ENCODE data around the gene SLC12A1. TPM values are rescaled to one million over a fixed set of nuclear protein-coding genes. Genes with fewer than 3 reads are reported as not detected.

The SLC12A1 gene
- total RNA-seq, 4 donors from 2014 or later, result not detected

DNA sequence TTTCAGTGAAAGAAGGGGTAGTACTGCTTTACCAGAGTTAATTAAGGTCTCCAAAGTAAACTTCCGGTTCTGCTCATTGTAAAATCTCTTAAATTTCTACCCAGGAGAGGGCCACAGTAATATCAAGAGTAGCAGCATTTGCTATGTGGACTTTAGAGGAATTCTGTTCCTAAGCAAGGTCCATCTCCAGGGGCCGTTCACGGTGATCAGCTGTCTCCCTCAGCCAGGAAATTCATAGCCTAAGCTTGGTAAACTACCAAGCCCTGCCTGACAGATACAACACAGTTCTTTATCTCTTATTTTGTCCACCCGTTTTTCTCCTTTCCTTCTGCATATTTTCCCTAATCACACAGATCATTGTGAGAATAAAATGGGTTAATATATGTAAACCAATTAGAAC lies 127.4 kb downstream of the SLC12A1 start:
- intact Hi-C loops (cut with DNase I; ENCODE audit: low total_unique reads) (loop anchor here (5.0 to 10.0 kb wide), 2 partner anchors 619 to 824 kb away; partner anchors contain the start of genes COPS2 and SEMA6D), in situ Hi-C loops (cut with MboI; ENCODE audit: low sequenced_read_pairs in 4 of 4) (no loop called here)
- TF ChIP-seq, protein P1, sequence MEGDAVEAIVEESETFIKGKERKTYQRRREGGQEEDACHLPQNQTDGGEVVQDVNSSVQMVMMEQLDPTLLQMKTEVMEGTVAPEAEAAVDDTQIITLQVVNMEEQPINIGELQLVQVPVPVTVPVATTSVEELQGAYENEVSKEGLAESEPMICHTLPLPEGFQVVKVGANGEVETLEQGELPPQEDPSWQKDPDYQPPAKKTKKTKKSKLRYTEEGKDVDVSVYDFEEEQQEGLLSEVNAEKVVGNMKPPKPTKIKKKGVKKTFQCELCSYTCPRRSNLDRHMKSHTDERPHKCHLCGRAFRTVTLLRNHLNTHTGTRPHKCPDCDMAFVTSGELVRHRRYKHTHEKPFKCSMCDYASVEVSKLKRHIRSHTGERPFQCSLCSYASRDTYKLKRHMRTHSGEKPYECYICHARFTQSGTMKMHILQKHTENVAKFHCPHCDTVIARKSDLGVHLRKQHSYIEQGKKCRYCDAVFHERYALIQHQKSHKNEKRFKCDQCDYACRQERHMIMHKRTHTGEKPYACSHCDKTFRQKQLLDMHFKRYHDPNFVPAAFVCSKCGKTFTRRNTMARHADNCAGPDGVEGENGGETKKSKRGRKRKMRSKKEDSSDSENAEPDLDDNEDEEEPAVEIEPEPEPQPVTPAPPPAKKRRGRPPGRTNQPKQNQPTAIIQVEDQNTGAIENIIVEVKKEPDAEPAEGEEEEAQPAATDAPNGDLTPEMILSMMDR (IDR thresholded peaks at IDR 0.05 in 4 of 5, conservative IDR thresholded peaks at IDR 0.05 in 1 of 5), result no peak
- TF ChIP-seq POLR2A (IDR thresholded peaks at IDR 0.05), result no peak
- Histone ChIP-seq H3K27ac (no peak overlapping the region), H3K27me3 (no peaks in the 10 kb centered on the region), H3K36me3 (peaks cover 0 to 31% of the 10 kb centered on the region in 2 donors), H3K4me1 (peaks cover 16 to 17% of the 10 kb centered on the region in 2 donors), H3K9me3 (no peaks in the 10 kb centered on the region), H3K4me3 (no peak overlapping the region)
- ATAC-seq (no peak), DNase-seq (no peak)

DNA sequence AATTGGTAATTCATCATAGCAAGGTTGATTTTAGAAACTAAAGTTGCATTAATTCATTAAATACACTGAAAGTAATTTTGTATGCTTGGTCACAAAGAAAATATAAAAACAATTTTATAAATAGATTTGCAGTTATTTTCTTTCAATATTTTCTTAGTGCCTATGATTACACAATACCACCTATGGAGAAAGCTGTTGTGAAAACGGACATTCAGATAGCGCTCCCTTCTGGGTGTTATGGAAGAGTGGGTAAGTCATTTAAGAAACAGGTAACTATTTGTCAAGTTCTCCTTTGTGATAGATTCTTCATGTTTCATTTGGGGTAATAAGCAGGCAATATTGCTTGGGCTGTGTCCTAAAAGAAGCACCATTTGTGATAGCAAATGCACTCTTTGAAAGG lies 128.2 kb downstream of the SLC12A1 start:
- peaks cover 16 to 17% of the 10 kb centered on the region in 2 donors for H3K4me1 ChIP-seq
- intact Hi-C loops (cut with DNase I; ENCODE audit: low total_unique reads) (loop anchor here (5.0 to 10.0 kb wide), 2 partner anchors 619 to 823 kb away; partner anchors contain the start of genes COPS2 and SEMA6D), in situ Hi-C loops (cut with MboI; ENCODE audit: low sequenced_read_pairs in 4 of 4) (no loop called here)
- DNase-seq, result no peak
- no peak overlapping the region for H3K27ac ChIP-seq
- no peaks in the 10 kb centered on the region for H3K9me3 ChIP-seq
- no peaks in the 10 kb centered on the region for H3K27me3 ChIP-seq
- ATAC-seq, result no peak
- TF ChIP-seq POLR2A (IDR thresholded peaks at IDR 0.05), result no peak
- TF ChIP-seq, protein P1 (IDR thresholded peaks at IDR 0.05 in 4 of 5, conservative IDR thresholded peaks at IDR 0.05 in 1 of 5), result no peak
- H3K4me3 ChIP-seq, result no peak overlapping the region
- peaks cover 0 to 32% of the 10 kb centered on the region in 2 donors for H3K36me3 ChIP-seq

DNA sequence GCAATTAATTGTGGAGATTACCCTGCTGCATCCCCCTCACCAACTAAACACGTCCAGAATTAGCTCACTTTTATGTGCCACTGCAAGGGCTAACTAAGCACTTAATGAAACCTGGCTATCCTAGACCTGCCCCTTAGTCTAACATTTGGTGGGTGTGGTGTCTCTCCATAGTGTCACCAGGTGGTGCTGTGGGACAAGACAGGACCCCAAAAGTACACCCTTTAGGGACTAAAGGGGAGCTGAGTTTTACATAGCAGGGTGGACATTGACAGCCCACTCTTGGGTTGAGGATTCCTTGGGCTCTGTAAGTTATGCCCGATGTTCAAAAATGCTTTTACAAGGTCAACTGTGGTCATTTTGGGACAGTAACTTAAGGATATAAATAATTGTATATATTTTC lies 130.8 kb downstream of the SLC12A1 start:
- H3K27ac ChIP-seq, result no peak overlapping the region

DNA sequence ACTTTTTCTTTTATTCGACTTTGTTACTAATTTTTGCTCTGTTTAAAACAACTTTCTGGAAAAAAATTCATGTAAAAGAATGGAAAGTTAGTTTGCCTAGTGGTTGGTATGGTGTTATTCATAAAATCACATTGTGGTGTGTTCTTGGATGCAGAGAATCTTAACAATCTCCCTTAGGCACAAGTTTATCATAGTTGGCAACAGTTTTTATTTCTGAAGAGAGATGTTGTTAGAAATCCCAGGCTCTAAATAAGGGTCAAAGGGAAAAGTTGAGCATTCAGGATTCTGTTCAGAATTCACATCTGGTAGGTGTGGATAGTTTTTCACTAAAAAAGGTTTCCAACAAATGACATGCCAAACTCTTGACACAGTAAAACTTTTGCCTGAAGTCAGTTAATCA lies 131.5 kb downstream of the SLC12A1 start:
- Histone ChIP-seq H3K4me1 (peaks cover under 1% of the 10 kb centered on the region in 2 donors), H3K27me3 (no peaks in the 10 kb centered on the region), H3K36me3 (peaks cover 0 to 64% of the 10 kb centered on the region in 2 donors), H3K27ac (no peak overlapping the region), H3K4me3 (no peak overlapping the region), H3K9me3 (no peaks in the 10 kb centered on the region)
- in situ Hi-C loops (cut with MboI; ENCODE audit: low sequenced_read_pairs in 4 of 4), result no loop called here
- ATAC-seq (no peak), DNase-seq (no peak)
- intact Hi-C loops (cut with DNase I; ENCODE audit: low total_unique reads), result loop anchor here (10.0 kb wide), 1 partner anchor 623 kb away; the partner anchor contains the start of gene SEMA6D
- TF ChIP-seq, protein P1 (IDR thresholded peaks at IDR 0.05 in 4 of 5, conservative IDR thresholded peaks at IDR 0.05 in 1 of 5), result no peak
- no peak for TF ChIP-seq POLR2A (IDR thresholded peaks at IDR 0.05)

More for the DNA sequence above, 130.8 kb downstream of the SLC12A1 start:
- H3K36me3 ChIP-seq, result peaks cover 0 to 58% of the 10 kb centered on the region in 2 donors
- DNase-seq (no peak), ATAC-seq (no peak)
- H3K27me3 ChIP-seq, result no peaks in the 10 kb centered on the region
- no peak for TF ChIP-seq POLR2A (IDR thresholded peaks at IDR 0.05)
- TF ChIP-seq, protein P1 (IDR thresholded peaks at IDR 0.05 in 4 of 5, conservative IDR thresholded peaks at IDR 0.05 in 1 of 5), result no peak
- H3K4me3 ChIP-seq, result no peak overlapping the region
- intact Hi-C loops (cut with DNase I; ENCODE audit: low total_unique reads), result loop anchor here (10.0 kb wide), 1 partner anchor 622 kb away; the partner anchor contains the start of gene SEMA6D
- in situ Hi-C loops (cut with MboI; ENCODE audit: low sequenced_read_pairs in 4 of 4), result no loop called here
- H3K9me3 ChIP-seq, result no peaks in the 10 kb centered on the region
- peaks cover 6% of the 10 kb centered on the region in 2 donors for H3K4me1 ChIP-seq

DNA sequence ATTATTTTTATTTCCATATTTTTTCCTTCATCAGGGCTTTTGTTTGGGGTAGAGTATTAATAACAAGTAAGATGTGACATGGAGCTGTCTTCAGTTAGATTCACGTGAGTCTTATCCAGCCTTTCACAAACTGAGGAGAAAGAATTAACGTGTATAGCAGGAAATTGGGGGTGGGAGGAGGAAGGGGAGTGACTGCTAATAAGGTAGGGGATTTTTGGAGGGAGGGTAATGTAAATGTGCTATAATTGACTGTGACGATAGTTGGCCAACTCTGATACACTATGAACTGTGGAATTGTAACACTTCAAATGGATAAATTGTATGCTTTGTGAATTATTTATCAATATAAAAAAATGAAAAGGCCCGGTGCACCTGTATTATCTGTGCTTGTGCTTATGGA lies 134.0 kb downstream of the SLC12A1 start:
- Histone ChIP-seq H3K9me3 (no peaks in the 10 kb centered on the region), H3K4me1 (no peaks in the 10 kb centered on the region), H3K36me3 (peaks cover 0 to 65% of the 10 kb centered on the region in 2 donors), H3K4me3 (no peak overlapping the region), H3K27me3 (no peaks in the 10 kb centered on the region), H3K27ac (no peak overlapping the region)
- TF ChIP-seq, protein P1 (IDR thresholded peaks at IDR 0.05 in 4 of 5, conservative IDR thresholded peaks at IDR 0.05 in 1 of 5), result no peak
- TF ChIP-seq POLR2A (IDR thresholded peaks at IDR 0.05), result no peak
- DNase-seq (no peak), ATAC-seq (no peak)
- intact Hi-C loops (cut with DNase I; ENCODE audit: low total_unique reads) (no loop called here), in situ Hi-C loops (cut with MboI; ENCODE audit: low sequenced_read_pairs in 4 of 4) (no loop called here)
